ENCODE measurements around the gene AASS.
"Not testable (repeated sequence)": the region's sequence is repeated elsewhere in the genome, so short reads cannot be mapped to it uniquely, and the experiment has no call there.

Gene AASS

GRCh38 chr7:122145937-122146645 lies 2.0 kb upstream of the AASS start:
- no peaks in the 10 kb centered on the region for H3K36me3 ChIP-seq (ENCODE audit: insufficient read depth, low read length)
- no peak overlapping the region for H3K9ac ChIP-seq (ENCODE audit: low read depth, low read length)
- no peaks in the 10 kb centered on the region for H3K27me3 ChIP-seq (ENCODE audit: control insufficient read depth, insufficient read depth, low read length)
- H3K4me2 ChIP-seq (ENCODE audit: low read length) = no peak overlapping the region
- H3K9me3 ChIP-seq (replicated peaks; ENCODE audit: low read length) = no peaks in the 10 kb centered on the region
- H3K4me3 ChIP-seq (ENCODE audit: low read length) = no peak overlapping the region
- peaks cover 6% of the 10 kb centered on the region for H3K4me1 ChIP-seq (ENCODE audit: control insufficient read depth, insufficient read depth, low read length)

- H3K4me1 ChIP-seq (ENCODE audit: control insufficient read depth, insufficient read depth, low read length) = peaks cover 10% of the 10 kb centered on the region
- peak overlapping the region; percentile 84 for H3K9ac ChIP-seq (ENCODE audit: low read depth, low read length)
- H3K27me3 ChIP-seq (ENCODE audit: control insufficient read depth, insufficient read depth, low read length) = no peaks in the 10 kb centered on the region
- H3K9me3 ChIP-seq (replicated peaks; ENCODE audit: low read length) = no peaks in the 10 kb centered on the region
- H3K4me3 ChIP-seq (ENCODE audit: low read length) = peak overlapping the region; percentile 88
- peak overlapping the region; percentile 87 for H3K4me2 ChIP-seq (ENCODE audit: low read length)
- H3K36me3 ChIP-seq (ENCODE audit: insufficient read depth, low read length) = no peaks in the 10 kb centered on the region
These were observed 686 bp downstream of the AASS start for GRCh38 chr7:122143376-122143750.

GRCh38 chr7:122140918-122141317 lies 3.1 kb downstream of the AASS start:
- Histone ChIP-seq H3K9me3 (replicated peaks; ENCODE audit: low read length) (no peaks in the 10 kb centered on the region), H3K4me2 (ENCODE audit: low read length) (peak overlapping the region; percentile 4), H3K9ac (ENCODE audit: low read depth, low read length) (no peak overlapping the region), H3K4me3 (ENCODE audit: low read length) (no peak overlapping the region), H3K4me1 (ENCODE audit: control insufficient read depth, insufficient read depth, low read length) (peaks cover 28% of the 10 kb centered on the region), H3K36me3 (ENCODE audit: insufficient read depth, low read length) (no peaks in the 10 kb centered on the region), H3K27me3 (ENCODE audit: control insufficient read depth, insufficient read depth, low read length) (no peaks in the 10 kb centered on the region)

GRCh38 chr7:122137251-122138077 lies 6.6 kb downstream of the AASS start:
- Histone ChIP-seq H3K4me1 (ENCODE audit: control insufficient read depth, insufficient read depth, low read length) (peaks cover 26% of the 10 kb centered on the region), H3K4me2 (ENCODE audit: low read length) (peak overlapping the region; percentile 81), H3K9me3 (replicated peaks; ENCODE audit: low read length) (no peaks in the 10 kb centered on the region), H3K36me3 (ENCODE audit: insufficient read depth, low read length) (no peaks in the 10 kb centered on the region), H3K27me3 (ENCODE audit: control insufficient read depth, insufficient read depth, low read length) (no peaks in the 10 kb centered on the region), H3K9ac (ENCODE audit: low read depth, low read length) (peak overlapping the region; percentile 51), H3K4me3 (ENCODE audit: low read length) (peak overlapping the region; percentile 67)

GRCh38 chr7:122136639-122137245 lies 7.3 kb downstream of the AASS start:
- H3K9ac ChIP-seq (ENCODE audit: low read depth, low read length) = peak overlapping the region; percentile 51
- H3K36me3 ChIP-seq (ENCODE audit: insufficient read depth, low read length) = no peaks in the 10 kb centered on the region
- H3K4me2 ChIP-seq (ENCODE audit: low read length) = peak overlapping the region; percentile 81
- peak overlapping the region; percentile 67 for H3K4me3 ChIP-seq (ENCODE audit: low read length)
- H3K27me3 ChIP-seq (ENCODE audit: control insufficient read depth, insufficient read depth, low read length) = no peaks in the 10 kb centered on the region
- H3K9me3 ChIP-seq (replicated peaks; ENCODE audit: low read length) = no peaks in the 10 kb centered on the region
- peaks cover 33% of the 10 kb centered on the region for H3K4me1 ChIP-seq (ENCODE audit: control insufficient read depth, insufficient read depth, low read length)

- Histone ChIP-seq H3K27me3 (ENCODE audit: control insufficient read depth, insufficient read depth, low read length) (no peaks in the 10 kb centered on the region), H3K4me1 (ENCODE audit: control insufficient read depth, insufficient read depth, low read length) (peaks cover 32% of the 10 kb centered on the region), H3K9me3 (replicated peaks; ENCODE audit: low read length) (no peaks in the 10 kb centered on the region), H3K36me3 (ENCODE audit: insufficient read depth, low read length) (no peaks in the 10 kb centered on the region), H3K9ac (ENCODE audit: low read depth, low read length) (peak overlapping the region; percentile 51), H3K4me3 (ENCODE audit: low read length) (peak overlapping the region; percentile 67), H3K4me2 (ENCODE audit: low read length) (peak overlapping the region; percentile 81)
These were observed 8.0 kb downstream of the AASS start for GRCh38 chr7:122136078-122136477.

GRCh38 chr7:122135275-122135674 lies 8.8 kb downstream of the AASS start:
- H3K36me3 ChIP-seq (ENCODE audit: insufficient read depth, low read length) = no peaks in the 10 kb centered on the region
- H3K4me1 ChIP-seq (ENCODE audit: control insufficient read depth, insufficient read depth, low read length) = peaks cover 28% of the 10 kb centered on the region
- H3K9me3 ChIP-seq (replicated peaks; ENCODE audit: low read length) = no peaks in the 10 kb centered on the region
- no peak overlapping the region for H3K4me2 ChIP-seq (ENCODE audit: low read length)
- H3K4me3 ChIP-seq (ENCODE audit: low read length) = no peak overlapping the region
- H3K9ac ChIP-seq (ENCODE audit: low read depth, low read length) = no peak overlapping the region
- no peaks in the 10 kb centered on the region for H3K27me3 ChIP-seq (ENCODE audit: control insufficient read depth, insufficient read depth, low read length)

- H3K9ac ChIP-seq (ENCODE audit: low read depth, low read length); H3K36me3 ChIP-seq (ENCODE audit: insufficient read depth, low read length); H3K27me3 ChIP-seq (ENCODE audit: control insufficient read depth, insufficient read depth, low read length); H3K9me3 ChIP-seq (replicated peaks; ENCODE audit: low read length); H3K4me3 ChIP-seq (ENCODE audit: low read length); H3K4me2 ChIP-seq (ENCODE audit: low read length): not testable (repeated sequence)
- peaks cover 28% of the 10 kb centered on the region for H3K4me1 ChIP-seq (ENCODE audit: control insufficient read depth, insufficient read depth, low read length)
These were observed 9.3 kb downstream of the AASS start for GRCh38 chr7:122134793-122135192.

GRCh38 chr7:122133477-122133876 lies 10.6 kb downstream of the AASS start:
- H3K27me3 ChIP-seq (ENCODE audit: control insufficient read depth, insufficient read depth, low read length) = no peaks in the 10 kb centered on the region
- H3K9ac ChIP-seq (ENCODE audit: low read depth, low read length) = no peak overlapping the region
- H3K4me3 ChIP-seq (ENCODE audit: low read length) = no peak overlapping the region

GRCh38 chr7:122132341-122132740 lies 11.7 kb downstream of the AASS start:
- Histone ChIP-seq H3K4me2 (ENCODE audit: low read length) (peak overlapping the region; percentile 12), H3K9ac (ENCODE audit: low read depth, low read length) (no peak overlapping the region), H3K4me3 (ENCODE audit: low read length) (no peak overlapping the region), H3K36me3 (ENCODE audit: insufficient read depth, low read length) (no peaks in the 10 kb centered on the region), H3K27me3 (ENCODE audit: control insufficient read depth, insufficient read depth, low read length) (no peaks in the 10 kb centered on the region), H3K9me3 (replicated peaks; ENCODE audit: low read length) (no peaks in the 10 kb centered on the region), H3K4me1 (ENCODE audit: control insufficient read depth, insufficient read depth, low read length) (peaks cover 22% of the 10 kb centered on the region)

More at GRCh38 chr7:122133477-122133876, 10.6 kb downstream of the AASS start:
- H3K4me2 ChIP-seq (ENCODE audit: low read length) = no peak overlapping the region
- no peaks in the 10 kb centered on the region for H3K9me3 ChIP-seq (replicated peaks; ENCODE audit: low read length)
- H3K4me1 ChIP-seq (ENCODE audit: control insufficient read depth, insufficient read depth, low read length) = peaks cover 28% of the 10 kb centered on the region
- no peaks in the 10 kb centered on the region for H3K36me3 ChIP-seq (ENCODE audit: insufficient read depth, low read length)

- no peaks in the 10 kb centered on the region for H3K27me3 ChIP-seq (ENCODE audit: control insufficient read depth, insufficient read depth, low read length)
- no peaks in the 10 kb centered on the region for H3K36me3 ChIP-seq (ENCODE audit: insufficient read depth, low read length)
- no peak overlapping the region for H3K9ac ChIP-seq (ENCODE audit: low read depth, low read length)
- no peaks in the 10 kb centered on the region for H3K9me3 ChIP-seq (replicated peaks; ENCODE audit: low read length)
- H3K4me2 ChIP-seq (ENCODE audit: low read length) = no peak overlapping the region
- no peak overlapping the region for H3K4me3 ChIP-seq (ENCODE audit: low read length)
- no peaks in the 10 kb centered on the region for H3K4me1 ChIP-seq (ENCODE audit: control insufficient read depth, insufficient read depth, low read length)
These were observed 20.3 kb downstream of the AASS start for GRCh38 chr7:122123746-122124145.
